ENCODE data around the gene PCSK5. TPM values are rescaled to one million over a fixed set of nuclear protein-coding genes. Genes with fewer than 3 reads are reported as not detected.

Gene PCSK5
- total RNA-seq, 4 donors from 2014 or later, result 9.6 to 41.8 (median 15.1) TPM

DNA sequence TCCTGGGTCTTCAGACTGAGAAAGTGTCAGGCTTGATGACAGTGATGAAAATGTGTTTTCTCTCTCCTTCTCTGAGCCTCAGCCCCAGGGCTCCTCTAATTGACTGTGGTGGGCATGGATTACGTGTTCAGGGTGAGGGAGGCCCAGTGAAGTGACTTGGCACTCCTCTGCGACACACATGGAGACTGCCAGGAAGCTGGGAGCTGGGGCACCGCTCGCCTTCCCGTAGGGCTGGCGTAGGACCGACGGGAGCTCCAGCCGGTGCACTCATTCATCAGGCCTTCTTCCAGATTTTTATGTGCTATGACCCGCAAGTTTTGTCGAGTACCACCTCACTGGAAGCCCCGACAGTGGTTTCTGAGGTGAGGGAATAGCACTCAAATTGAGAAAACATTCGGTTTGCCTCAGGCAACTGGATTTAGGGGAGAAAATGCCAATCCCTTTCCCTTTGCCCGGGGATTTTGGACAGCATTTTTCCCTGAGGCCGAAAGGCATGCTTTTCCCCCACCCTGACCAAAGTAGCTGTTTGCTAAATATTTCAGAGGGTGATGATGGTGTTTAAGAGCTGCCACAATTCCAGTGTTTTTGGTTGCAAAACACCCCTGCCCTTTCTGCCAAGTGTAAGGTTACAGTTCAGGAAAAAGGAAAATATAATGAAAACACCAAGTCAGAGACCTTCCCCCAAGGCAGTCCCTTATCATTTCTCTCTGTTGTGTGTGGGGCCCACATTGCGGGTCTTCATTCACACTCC is 83.7 kb downstream of the PCSK5 start:
- no peaks in the 10 kb centered on the region for H3K9me3 ChIP-seq
- H3K4me3 ChIP-seq (replicated peaks in 1 of 3), result no peak overlapping the region
- no peaks in the 10 kb centered on the region for H3K27me3 ChIP-seq
- H3K36me3 ChIP-seq, result no peaks in the 10 kb centered on the region
- no peak overlapping the region for H3K27ac ChIP-seq
- 91 to 92% methylated on average over 13 to 16 of the region's 16 CpGs for WGBS, 2 donors
- no peaks in the 10 kb centered on the region for H3K4me1 ChIP-seq
- intact Hi-C loops (cut with DNase I), result no loop called here
- TF ChIP-seq POLR2A (IDR thresholded peaks at IDR 0.05), result no peak
- TF ChIP-seq, protein P1, sequence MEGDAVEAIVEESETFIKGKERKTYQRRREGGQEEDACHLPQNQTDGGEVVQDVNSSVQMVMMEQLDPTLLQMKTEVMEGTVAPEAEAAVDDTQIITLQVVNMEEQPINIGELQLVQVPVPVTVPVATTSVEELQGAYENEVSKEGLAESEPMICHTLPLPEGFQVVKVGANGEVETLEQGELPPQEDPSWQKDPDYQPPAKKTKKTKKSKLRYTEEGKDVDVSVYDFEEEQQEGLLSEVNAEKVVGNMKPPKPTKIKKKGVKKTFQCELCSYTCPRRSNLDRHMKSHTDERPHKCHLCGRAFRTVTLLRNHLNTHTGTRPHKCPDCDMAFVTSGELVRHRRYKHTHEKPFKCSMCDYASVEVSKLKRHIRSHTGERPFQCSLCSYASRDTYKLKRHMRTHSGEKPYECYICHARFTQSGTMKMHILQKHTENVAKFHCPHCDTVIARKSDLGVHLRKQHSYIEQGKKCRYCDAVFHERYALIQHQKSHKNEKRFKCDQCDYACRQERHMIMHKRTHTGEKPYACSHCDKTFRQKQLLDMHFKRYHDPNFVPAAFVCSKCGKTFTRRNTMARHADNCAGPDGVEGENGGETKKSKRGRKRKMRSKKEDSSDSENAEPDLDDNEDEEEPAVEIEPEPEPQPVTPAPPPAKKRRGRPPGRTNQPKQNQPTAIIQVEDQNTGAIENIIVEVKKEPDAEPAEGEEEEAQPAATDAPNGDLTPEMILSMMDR (IDR thresholded peaks at IDR 0.05), result no peak
- no peak for DNase-seq

DNA sequence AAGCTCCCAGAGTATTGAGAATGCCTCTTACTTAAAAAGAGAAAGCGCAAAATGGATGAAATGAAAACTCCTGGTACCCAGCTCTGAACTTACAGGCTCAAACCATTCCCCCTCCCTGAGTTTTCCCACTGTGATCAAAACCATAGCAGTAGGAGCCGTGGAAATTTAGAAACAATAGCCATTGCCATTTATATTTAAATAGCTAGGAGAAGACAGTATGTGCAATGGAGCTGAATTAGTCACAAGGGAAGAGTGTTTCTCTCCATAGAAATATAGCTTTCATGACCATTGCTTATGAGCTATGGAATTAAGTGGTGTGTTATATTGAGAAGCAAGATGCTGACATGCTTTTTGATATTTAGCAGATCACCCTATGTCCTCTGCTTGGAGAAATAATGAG is 84.6 kb downstream of the PCSK5 start:
- 90 to 98% methylated on average over 2 of the region's 2 CpGs for WGBS, 2 donors
- Histone ChIP-seq H3K36me3 (no peaks in the 10 kb centered on the region), H3K4me1 (no peaks in the 10 kb centered on the region), H3K27ac (no peak overlapping the region), H3K27me3 (no peaks in the 10 kb centered on the region), H3K4me3 (replicated peaks in 1 of 3) (no peak overlapping the region), H3K9me3 (no peaks in the 10 kb centered on the region)
- DNase-seq, result no peak
- intact Hi-C loops (cut with DNase I), result no loop called here
- TF ChIP-seq POLR2A (IDR thresholded peaks at IDR 0.05), result no peak
- TF ChIP-seq, protein P1 (IDR thresholded peaks at IDR 0.05), result no peak

DNA sequence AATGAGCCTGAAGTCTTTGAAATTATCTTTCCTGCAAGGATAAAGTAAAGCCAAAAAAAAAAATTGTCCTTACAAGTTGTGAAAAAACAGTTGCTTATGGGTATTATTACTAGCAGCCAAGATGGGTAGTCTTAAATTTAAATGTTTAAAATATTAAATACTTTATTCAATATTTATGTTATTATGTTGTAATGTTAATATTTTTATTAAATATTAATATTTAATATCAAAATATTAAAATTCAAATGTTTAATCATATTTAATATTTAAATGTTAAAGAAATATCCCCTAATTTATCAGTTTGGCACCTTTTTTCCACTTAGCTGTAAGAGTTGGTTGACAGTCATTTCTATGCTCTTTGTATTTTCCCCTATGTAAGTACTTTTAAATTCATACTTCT is 86.1 kb downstream of the PCSK5 start:
- Histone ChIP-seq H3K27me3 (no peaks in the 10 kb centered on the region), H3K4me1 (no peaks in the 10 kb centered on the region), H3K36me3 (no peaks in the 10 kb centered on the region), H3K27ac (no peak overlapping the region), H3K4me3 (replicated peaks in 1 of 3) (no peak overlapping the region), H3K9me3 (no peaks in the 10 kb centered on the region)
- DNase-seq, result no peak
- TF ChIP-seq POLR2A (IDR thresholded peaks at IDR 0.05), result no peak
- TF ChIP-seq, protein P1 (IDR thresholded peaks at IDR 0.05), result no peak
- intact Hi-C loops (cut with DNase I), result no loop called here

DNA sequence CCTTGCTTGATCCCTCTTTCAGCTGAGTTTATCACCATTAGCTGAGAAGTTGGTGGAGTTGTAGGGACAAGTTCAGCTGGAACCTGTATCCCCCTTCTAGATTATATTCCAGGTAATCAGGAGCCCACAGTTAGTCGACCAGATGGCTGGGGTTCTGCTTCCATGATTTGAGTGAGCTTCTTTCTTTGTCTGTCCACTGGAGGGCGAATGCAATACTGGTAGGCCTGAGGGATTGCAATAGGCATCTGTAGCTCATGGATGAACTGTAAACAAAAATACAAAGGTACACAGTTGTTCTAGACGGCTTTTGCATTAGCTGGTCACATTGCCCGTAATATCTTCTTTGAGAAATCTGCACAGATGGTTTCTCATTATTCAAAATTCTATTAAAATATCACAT is 88.9 kb downstream of the PCSK5 start:
- no peaks in the 10 kb centered on the region for H3K36me3 ChIP-seq
- H3K27ac ChIP-seq, result no peak overlapping the region
- intact Hi-C loops (cut with DNase I), result no loop called here
- no peak for DNase-seq
- H3K9me3 ChIP-seq, result no peaks in the 10 kb centered on the region
- no peaks in the 10 kb centered on the region for H3K27me3 ChIP-seq
- no peaks in the 10 kb centered on the region for H3K4me1 ChIP-seq
- no peak for TF ChIP-seq POLR2A (IDR thresholded peaks at IDR 0.05)
- TF ChIP-seq, protein P1 (IDR thresholded peaks at IDR 0.05), result no peak
- H3K4me3 ChIP-seq (replicated peaks in 1 of 3), result no peak overlapping the region
- WGBS, 2 donors, result 72 to 77% methylated on average over 4 of the region's 4 CpGs

DNA sequence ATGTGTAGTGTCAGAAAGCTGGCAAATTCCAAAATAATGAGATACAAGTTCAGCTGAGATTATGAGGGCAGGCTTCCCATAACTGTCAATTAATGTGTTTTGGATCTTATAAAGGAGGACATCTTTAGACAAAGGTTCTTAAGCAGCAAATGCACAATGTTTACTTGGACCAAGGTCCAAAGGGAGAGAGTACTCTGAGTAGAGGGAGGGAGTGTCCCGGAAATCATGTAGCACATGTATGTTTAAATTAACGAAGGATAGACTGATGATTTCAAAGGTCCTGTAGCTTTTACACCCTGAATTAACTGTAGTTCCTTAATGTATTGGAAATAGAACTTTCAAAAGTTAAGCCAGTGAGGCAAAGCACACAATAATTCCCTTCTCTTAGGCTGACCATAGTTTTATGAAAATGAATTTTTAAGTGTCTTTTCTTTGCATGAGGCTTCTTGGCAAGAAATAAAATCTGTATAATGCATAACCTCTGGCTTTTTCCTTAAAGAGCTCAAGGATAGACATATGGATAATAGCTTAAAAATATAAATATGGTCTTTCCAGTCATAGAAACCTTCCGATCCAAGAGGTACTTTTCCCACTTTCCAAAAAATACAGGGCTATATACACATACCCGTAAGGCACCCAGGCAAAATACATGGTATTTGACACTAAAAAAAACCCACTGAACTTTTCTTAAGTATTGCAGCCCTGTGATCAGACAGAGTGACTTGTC is 93.0 kb downstream of the PCSK5 start:
- no peak for DNase-seq
- Histone ChIP-seq H3K4me3 (replicated peaks in 1 of 3) (no peak overlapping the region), H3K9me3 (no peaks in the 10 kb centered on the region), H3K27ac (no peak overlapping the region), H3K4me1 (no peaks in the 10 kb centered on the region), H3K27me3 (no peaks in the 10 kb centered on the region), H3K36me3 (no peaks in the 10 kb centered on the region)
- intact Hi-C loops (cut with DNase I), result no loop called here
- WGBS, 2 donors, result 94% methylated on average over 4 of the region's 4 CpGs
- TF ChIP-seq, protein P1 (IDR thresholded peaks at IDR 0.05), result no peak
- no peak for TF ChIP-seq POLR2A (IDR thresholded peaks at IDR 0.05)
